ENCODE data around the gene VWA2.

DNA sequence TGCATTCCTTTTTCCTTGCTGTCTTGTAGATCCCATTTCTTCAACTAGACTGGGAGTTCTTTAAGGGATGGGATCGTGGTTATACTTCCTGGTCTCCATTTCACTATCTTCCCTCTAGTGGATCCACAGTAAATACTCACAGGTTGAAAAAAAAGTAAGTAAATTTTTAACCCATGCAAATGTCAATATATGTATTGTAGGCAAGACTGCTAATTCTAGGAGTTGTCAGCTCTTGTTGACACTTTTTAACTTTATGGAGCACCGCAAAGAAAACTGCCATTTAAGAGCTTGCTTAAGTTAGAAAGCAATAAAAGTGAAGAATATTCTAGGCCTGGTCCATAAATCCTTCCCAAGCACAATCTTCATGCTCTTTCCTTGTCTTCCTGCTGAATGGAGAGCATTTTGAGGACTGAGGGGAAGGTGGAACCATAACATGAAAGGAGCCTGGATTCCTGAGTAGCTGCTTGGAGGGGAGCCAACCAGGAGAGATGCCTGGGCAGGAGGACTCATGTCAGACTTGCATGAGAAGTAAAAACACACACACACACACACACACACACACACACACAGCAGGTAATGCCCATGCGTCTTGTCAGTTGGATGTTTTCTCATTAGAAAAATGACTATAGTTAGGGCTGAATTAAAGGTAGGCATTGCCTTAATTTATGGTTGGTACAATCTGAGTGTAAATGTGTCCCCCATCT lies 32.2 kb downstream of the VWA2 start:
- TF ChIP-seq POLR2A (IDR thresholded peaks at IDR 0.05) (no peak), CTCF (IDR thresholded peaks at IDR 0.05) (peak in 1 of 6 experiments; percentile 5)

Data from esophagus squamous epithelium (tissue), 4 donors.